Measurements from ENCODE around the gene STAMBPL1.

Gene STAMBPL1

DNA sequence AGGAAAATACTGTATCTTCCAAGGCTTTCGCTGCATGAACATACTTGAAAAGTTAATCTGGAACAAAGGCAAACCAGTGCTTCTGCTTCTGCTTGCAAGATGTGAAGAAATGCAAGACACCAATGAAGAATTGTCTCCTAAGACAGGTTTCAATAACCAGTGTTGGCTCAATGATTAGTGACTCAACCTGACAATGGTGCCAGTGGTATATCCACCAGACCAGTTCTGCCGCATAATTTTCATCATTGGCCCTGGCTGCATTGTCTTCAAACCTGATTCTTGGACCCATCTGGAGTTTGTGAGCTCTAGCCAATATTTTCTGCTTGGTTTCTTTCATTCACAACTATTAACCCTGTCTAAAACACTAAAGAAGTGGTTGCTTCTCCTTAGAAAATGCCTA, 13.6 kb upstream of the STAMBPL1 start:
- no peak for TF ChIP-seq CTCF (IDR thresholded peaks at IDR 0.05; ENCODE audit: control insufficient read depth, insufficient read depth, low read depth, low read length, missing control alignments)
- H3K4me3 ChIP-seq (ENCODE audit: control insufficient read depth, low read depth, low read length), result no peak overlapping the region
- no peak for DNase-seq (ENCODE audit: low read depth)

DNA sequence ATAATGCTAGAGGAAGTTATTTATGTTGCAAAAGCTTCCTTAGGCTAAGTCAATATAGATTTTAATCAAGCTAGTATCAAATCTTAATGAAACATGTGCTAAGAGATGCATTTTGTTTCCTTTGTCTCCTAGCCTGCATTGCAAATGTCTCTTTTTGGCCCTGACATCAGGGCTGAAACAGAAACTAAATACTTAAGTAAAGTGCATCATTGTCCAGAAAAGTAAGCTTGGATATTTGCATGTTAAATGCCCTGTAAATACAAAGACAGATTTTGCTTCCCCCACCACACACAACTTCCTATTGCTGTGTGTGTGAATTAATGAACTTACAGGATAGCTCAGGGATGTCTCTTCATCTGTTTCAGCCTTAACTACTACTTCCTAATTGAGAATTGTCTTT, 10.0 kb upstream of the STAMBPL1 start:
- no peak overlapping the region for H3K4me3 ChIP-seq (ENCODE audit: control insufficient read depth, low read depth, low read length)
- TF ChIP-seq CTCF (IDR thresholded peaks at IDR 0.05; ENCODE audit: control insufficient read depth, insufficient read depth, low read depth, low read length, missing control alignments), result no peak
- DNase-seq (ENCODE audit: low read depth), result no peak

DNA sequence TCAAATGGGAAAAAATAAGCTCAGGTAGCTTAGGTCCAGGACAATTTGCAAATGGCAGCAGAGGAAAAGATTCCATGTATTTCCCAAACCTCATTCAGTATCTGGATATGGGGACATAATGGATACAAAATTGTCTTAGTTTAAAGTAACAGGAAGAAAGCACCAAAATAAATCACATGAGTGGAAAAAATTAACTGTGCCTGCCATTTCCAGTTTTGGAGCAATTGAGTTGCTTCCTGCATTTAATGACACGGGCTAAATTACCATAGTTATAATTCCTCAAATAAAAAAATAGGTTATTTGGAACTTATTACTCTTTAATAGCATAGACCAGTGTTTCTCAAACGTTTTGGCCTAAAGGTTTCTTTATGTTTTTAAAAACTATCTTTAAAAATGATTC, 6.3 kb upstream of the STAMBPL1 start:
- DNase-seq (ENCODE audit: low read depth), result no peak
- TF ChIP-seq CTCF (IDR thresholded peaks at IDR 0.05; ENCODE audit: control insufficient read depth, insufficient read depth, low read depth, low read length, missing control alignments), result no peak
- H3K4me3 ChIP-seq (ENCODE audit: control insufficient read depth, low read depth, low read length), result no peak overlapping the region

DNA sequence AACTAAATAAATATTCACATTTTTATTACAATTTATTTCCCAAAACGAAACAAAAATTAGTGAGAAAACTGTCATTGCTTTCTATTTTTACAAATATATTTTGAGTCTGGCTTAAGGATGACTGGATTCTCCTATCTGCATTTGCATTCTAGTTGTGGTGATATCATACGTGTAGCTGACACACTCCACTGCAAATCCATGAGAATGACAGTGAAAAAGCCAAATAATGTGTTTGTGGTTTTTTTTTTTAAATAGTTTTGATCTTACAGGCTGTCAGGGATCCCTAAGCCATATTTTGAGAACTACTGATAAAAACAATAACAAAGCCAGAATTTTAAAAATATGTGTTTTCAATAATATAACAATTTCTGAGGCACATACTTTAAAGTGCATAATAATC, 5.8 kb upstream of the STAMBPL1 start:
- DNase-seq (ENCODE audit: low read depth), result no peak
- TF ChIP-seq CTCF (IDR thresholded peaks at IDR 0.05; ENCODE audit: control insufficient read depth, insufficient read depth, low read depth, low read length, missing control alignments), result no peak
- H3K4me3 ChIP-seq (ENCODE audit: control insufficient read depth, low read depth, low read length), result no peak overlapping the region

DNA sequence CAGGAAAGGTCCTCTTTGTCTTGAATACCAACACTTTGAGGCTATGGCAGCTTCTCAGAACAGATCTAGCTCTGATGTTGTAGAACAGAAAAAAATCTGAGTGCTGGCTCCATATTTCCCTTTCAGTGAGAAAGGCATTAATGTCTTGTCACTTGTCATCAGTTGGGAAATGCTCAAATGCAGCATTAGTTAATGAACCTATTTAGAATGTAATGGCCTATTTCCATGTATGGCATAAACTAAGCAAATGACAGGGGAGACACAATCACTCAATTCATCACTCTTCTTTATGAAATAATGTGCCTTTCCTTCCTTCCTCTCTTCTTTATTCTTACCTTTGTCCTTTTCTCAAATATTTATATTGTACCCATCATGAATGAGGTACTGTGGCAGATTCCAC, 5.0 kb upstream of the STAMBPL1 start:
- H3K4me3 ChIP-seq (ENCODE audit: control insufficient read depth, low read depth, low read length), result no peak overlapping the region
- DNase-seq (ENCODE audit: low read depth), result no peak
- TF ChIP-seq CTCF (IDR thresholded peaks at IDR 0.05; ENCODE audit: control insufficient read depth, insufficient read depth, low read depth, low read length, missing control alignments), result no peak

GRCh38 chr10:88877298-88877697, 2.7 kb upstream of the STAMBPL1 start:
- DNase-seq (ENCODE audit: low read depth), result no peak
- H3K4me3 ChIP-seq (ENCODE audit: control insufficient read depth, low read depth, low read length), result no peak overlapping the region
- TF ChIP-seq CTCF (IDR thresholded peaks at IDR 0.05; ENCODE audit: control insufficient read depth, insufficient read depth, low read depth, low read length, missing control alignments), result no peak

Data from AG09309 (cell line).